ENCODE results near the gene ZFP14. TPM values are rescaled to one million over a fixed set of nuclear protein-coding genes. Genes with fewer than 3 reads are reported as not detected.
"Not testable (repeated sequence)": the region's sequence is repeated elsewhere in the genome, so short reads cannot be mapped to it uniquely, and the experiment has no call there.

Gene ZFP14
- total RNA-seq, 1 experiment from 2014 or later = 1.3 TPM

DNA sequence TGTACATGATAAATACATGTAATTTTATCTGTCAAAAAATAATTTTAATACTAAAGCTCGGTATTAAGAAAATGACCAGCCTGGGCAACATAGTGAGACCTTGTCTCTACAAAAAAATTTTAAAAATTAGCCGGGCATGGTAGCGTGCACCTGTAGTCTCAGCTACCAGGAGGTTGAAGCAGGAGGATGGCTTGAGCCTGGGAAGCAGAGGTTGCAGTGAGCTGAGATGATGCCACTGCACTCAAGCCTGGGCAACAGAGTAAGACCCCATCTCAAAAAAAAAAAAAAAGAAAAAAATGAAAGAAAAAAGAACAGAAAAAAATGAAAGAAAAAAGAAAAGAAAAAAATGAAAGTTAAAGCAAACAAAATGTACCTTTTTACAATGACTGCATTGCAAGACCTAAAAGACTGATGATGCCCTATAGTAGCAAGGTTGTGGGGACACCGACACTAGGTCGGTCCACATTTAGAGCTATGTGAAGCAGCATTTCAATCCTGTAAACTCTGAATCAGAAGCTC lies 5.3 kb downstream of the ZFP14 start:
- no peaks in the 10 kb centered on the region for H3K27me3 ChIP-seq
- H3K9me3 ChIP-seq = peaks cover 13% of the 10 kb centered on the region
- no peak for DNase-seq
- H3K4me3 ChIP-seq = no peak overlapping the region
- no peaks in the 10 kb centered on the region for H3K36me3 ChIP-seq

DNA sequence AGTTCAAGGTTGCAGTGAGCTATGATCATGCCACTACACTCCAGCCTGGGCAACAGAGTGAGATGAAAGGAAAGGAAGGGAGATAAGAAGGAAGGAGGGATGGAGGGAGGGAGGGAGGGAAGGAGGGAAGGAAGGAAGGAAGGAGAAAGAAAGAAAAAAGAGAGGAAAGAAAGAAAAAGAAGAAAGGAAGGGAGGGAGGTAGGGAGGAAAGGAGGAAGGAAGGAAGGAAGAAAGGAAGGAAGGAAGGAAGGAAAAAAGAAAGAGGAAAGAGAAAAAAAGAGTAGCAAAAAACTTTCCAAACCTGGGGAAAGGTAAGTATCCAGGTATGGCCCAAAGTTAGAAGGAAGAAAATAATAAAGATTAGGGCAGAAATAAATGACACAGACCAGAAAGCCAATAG lies 7.1 kb downstream of the ZFP14 start:
- Histone ChIP-seq H3K4me3 (no peak overlapping the region), H3K27me3 (no peaks in the 10 kb centered on the region), H3K36me3 (no peaks in the 10 kb centered on the region), H3K9me3 (peaks cover 13% of the 10 kb centered on the region)
- DNase-seq = no peak

GRCh38 chr19:36363845-36364244 lies 15.2 kb downstream of the ZFP14 start:
- H3K4me3 ChIP-seq = no peak overlapping the region
- H3K27me3 ChIP-seq = no peaks in the 10 kb centered on the region
- no peak for DNase-seq
- H3K9me3 ChIP-seq = no peaks in the 10 kb centered on the region
- peaks cover 5% of the 10 kb centered on the region for H3K36me3 ChIP-seq

GRCh38 chr19:36340786-36341372 lies 38.1 kb downstream of the ZFP14 start:
- DNase-seq = no peak
- Histone ChIP-seq H3K36me3 (peaks cover 4% of the 10 kb centered on the region; the same call in 1 of the 2 replicates), H3K4me3 (no peak overlapping the region), H3K9me3 (peaks cover 27% of the 10 kb centered on the region), H3K27me3 (no peaks in the 10 kb centered on the region)

DNA sequence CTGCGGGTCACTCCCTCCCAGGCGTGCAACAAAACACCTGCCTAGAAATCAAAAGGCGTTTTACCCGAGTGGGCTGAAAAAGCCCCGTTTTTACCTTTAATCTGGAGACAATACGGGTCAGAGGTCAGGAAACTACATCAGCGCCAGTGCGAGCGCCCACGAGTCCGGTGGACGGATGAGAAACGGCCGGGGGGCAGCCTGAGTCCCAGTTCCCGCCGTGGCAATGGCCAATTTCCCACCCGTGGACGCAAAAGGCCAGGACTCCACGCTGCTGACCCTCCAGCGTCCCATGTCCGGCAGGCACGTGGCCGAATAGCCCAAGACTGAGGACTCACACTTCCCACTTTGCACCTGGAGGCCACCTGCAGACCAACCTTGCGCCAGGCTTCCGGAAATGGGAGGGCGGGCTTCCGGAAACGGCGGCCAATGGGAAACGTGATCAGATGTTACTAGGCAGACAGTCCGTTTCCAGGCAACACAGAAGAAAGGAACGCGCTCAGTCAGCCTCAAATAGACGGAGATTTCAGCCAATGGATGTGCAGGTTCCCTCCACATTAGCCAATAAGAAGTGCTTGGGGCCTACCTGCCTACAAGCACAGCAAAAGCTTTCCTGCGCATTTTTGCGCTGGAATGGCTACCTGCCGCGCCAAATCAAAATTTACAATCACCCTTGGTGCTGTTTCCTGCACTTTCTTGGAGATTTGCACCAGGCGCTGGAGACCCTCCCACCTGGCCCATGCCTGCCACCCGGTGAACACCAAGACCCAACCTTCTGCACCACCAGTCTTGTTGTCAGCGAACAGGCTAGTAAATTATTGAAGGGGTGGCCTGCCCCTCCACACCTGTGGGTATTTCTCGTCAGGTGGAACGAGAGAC lies 47.4 kb downstream of the ZFP14 start:
- Histone ChIP-seq H3K36me3 (peaks cover 24% of the 10 kb centered on the region), H3K27me3 (no peaks in the 10 kb centered on the region), H3K4me3 (peak overlapping the region; percentile 78), H3K9me3 (peaks cover 12% of the 10 kb centered on the region)
- DNase-seq = peak; percentile 88

- H3K9me3 ChIP-seq = peaks cover 9% of the 10 kb centered on the region
- H3K36me3 ChIP-seq = peaks cover 38% of the 10 kb centered on the region
- DNase-seq = no peak
- H3K27me3 ChIP-seq = no peaks in the 10 kb centered on the region
- H3K4me3 ChIP-seq = no peak overlapping the region
These were observed 48.8 kb downstream of the ZFP14 start for GRCh38 chr19:36330216-36330615.

GRCh38 chr19:36329534-36329933 lies 49.5 kb downstream of the ZFP14 start:
- DNase-seq, H3K9me3 ChIP-seq, H3K27me3 ChIP-seq, H3K4me3 ChIP-seq: not testable (repeated sequence)
- peaks cover 40% of the 10 kb centered on the region for H3K36me3 ChIP-seq

- H3K9me3 ChIP-seq, DNase-seq, H3K27me3 ChIP-seq, H3K4me3 ChIP-seq: not testable (repeated sequence)
- peaks cover 45% of the 10 kb centered on the region for H3K36me3 ChIP-seq
These were observed 52.4 kb downstream of the ZFP14 start for GRCh38 chr19:36326649-36327048.

- H3K4me3 ChIP-seq, H3K27me3 ChIP-seq: not testable (repeated sequence)
These were observed 63.8 kb downstream of the ZFP14 start for GRCh38 chr19:36315164-36315563.

DNA sequence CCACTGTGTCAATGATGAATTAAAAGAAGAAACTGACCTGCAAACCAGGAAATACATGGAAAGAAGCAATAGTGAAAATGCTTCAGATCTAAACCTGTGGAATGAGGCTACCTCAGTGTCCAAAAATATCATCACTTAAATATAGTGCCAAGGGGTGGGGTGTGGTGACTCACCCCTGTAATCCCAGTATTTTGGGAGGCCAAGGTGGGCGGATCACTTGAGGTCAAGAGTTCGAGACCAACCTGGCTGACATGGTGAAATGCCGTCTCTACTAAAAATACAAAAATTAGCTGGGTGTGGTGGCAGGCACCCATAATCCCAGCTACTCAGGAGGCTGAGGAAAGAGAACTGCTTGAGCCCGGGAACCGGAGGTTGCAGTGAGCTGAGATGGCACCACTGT lies 64.9 kb downstream of the ZFP14 start:
- H3K9me3 ChIP-seq, H3K4me3 ChIP-seq, H3K27me3 ChIP-seq, H3K36me3 ChIP-seq, DNase-seq: not testable (repeated sequence)

More at GRCh38 chr19:36315164-36315563, 63.8 kb downstream of the ZFP14 start:
- not testable (repeated sequence) for DNase-seq, H3K9me3 ChIP-seq, H3K36me3 ChIP-seq

GRCh38 chr19:36311098-36311760 lies 67.8 kb downstream of the ZFP14 start:
- DNase-seq, H3K4me3 ChIP-seq, H3K36me3 ChIP-seq, H3K27me3 ChIP-seq, H3K9me3 ChIP-seq: not testable (repeated sequence)

DNA sequence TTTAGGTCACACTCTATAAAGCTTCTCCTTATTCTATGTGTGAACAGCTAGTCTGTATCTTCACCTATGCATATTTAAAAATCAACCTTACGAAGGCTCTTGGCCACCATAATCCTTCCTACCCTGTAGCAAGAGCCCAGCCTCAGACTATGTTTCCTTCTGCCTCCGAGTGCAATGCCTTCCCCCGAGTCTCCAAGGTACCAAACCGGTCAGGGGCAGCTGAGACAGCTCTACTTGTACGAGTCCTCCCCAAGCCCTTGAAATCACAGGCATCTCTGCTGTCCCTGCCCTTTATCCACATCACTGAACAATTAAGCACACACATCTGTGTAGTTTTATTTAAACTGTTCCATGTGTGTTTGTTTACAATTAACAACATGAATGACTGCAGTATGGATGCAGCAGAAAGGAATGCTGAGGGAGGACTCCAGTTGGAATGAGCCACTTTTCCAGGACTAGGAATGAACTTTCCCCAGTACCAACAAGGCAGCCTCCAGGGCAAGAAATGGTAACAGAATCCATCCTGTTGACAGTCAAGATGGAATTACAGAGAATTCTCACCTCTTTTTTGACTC lies 68.5 kb downstream of the ZFP14 start:
- not testable (repeated sequence) for H3K9me3 ChIP-seq, DNase-seq, H3K4me3 ChIP-seq, H3K36me3 ChIP-seq, H3K27me3 ChIP-seq

DNA sequence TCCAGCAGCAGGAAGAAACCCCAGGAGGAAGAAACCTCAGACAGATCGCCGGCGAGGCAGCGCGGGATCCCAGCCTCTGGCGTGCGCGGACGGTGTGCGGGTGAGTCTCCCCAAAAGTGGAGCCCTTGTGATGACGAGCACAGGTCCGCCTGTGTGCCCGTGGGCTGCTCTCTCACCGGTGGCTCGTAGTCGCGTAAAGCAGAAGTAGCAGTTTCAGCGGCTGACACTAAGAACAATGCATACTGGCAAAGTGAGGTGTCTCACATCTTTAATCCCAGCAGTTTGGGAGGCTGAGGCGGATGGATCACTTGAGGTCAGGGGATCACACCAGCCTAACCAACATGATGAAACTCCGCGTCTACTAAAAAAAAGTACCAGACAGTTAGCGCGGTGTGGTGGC lies 69.2 kb downstream of the ZFP14 start:
- not testable (repeated sequence) for H3K36me3 ChIP-seq, H3K4me3 ChIP-seq

GRCh38 chr19:36309309-36309708 lies 69.7 kb downstream of the ZFP14 start:
- H3K4me3 ChIP-seq, DNase-seq, H3K27me3 ChIP-seq, H3K9me3 ChIP-seq, H3K36me3 ChIP-seq: not testable (repeated sequence)

More for the DNA sequence above, 69.2 kb downstream of the ZFP14 start:
- DNase-seq, H3K27me3 ChIP-seq, H3K9me3 ChIP-seq: not testable (repeated sequence)

DNA sequence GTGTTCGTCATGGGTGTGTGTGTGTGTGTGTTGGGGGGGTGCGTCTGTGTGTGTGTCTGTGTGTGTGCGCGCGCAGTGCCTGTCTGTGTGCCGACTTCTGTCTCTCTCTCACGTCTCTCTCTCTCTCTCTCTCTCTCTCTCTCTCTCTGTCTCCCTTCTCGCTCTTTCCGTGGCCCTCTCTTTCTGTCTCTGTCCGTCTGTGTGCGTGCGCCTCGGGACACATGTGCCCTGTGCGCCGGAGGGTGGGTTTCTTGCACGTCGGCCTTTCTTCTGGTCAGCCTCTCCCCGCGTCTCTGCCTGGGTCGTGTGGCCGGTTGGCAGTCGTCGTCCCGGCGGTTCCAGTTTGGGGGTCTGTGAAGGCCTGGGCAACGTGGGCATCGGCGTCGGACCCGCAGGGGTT lies 86.7 kb downstream of the ZFP14 start:
- not testable (repeated sequence) for DNase-seq, H3K4me3 ChIP-seq, H3K27me3 ChIP-seq, H3K36me3 ChIP-seq, H3K9me3 ChIP-seq

All from MG63 (cell line).